ENCODE data around the gene NOL7.

- no peak for TF ChIP-seq CTCF (conservative IDR thresholded peaks at IDR 0.05; ENCODE audit: low read depth, low read length)
- no peak for TF ChIP-seq POLR2A (IDR thresholded peaks at IDR 0.05; ENCODE audit: low read depth, low read length)
- no peak for TF ChIP-seq MAZ (IDR thresholded peaks at IDR 0.05; ENCODE audit: borderline replicate concordance, low read depth, low read length)
- no peak for TF ChIP-seq CHD1 (IDR thresholded peaks at IDR 0.05; ENCODE audit: low read depth, low read length)
- TF ChIP-seq RFX5 (IDR thresholded peaks at IDR 0.05; ENCODE audit: low read depth, low read length): no peak
- no peak for TF ChIP-seq RCOR1 (IDR thresholded peaks at IDR 0.05; ENCODE audit: insufficient replicate concordance, low read length)
- TF ChIP-seq USF2 (IDR thresholded peaks at IDR 0.05; ENCODE audit: low read depth, low read length): no peak
- no peak for TF ChIP-seq RAD21 (IDR thresholded peaks at IDR 0.05; ENCODE audit: low read length)
- no peak for TF ChIP-seq NFE2L2 (IDR thresholded peaks at IDR 0.05; ENCODE audit: low read depth, low read length)
- no peak for TF ChIP-seq SMC3 (IDR thresholded peaks at IDR 0.05; ENCODE audit: low read depth, low read length)
- TF ChIP-seq BHLHE40 (IDR thresholded peaks at IDR 0.05; ENCODE audit: low read depth, low read length): no peak
- no peak for TF ChIP-seq FOS (IDR thresholded peaks at IDR 0.05; ENCODE audit: low read depth, low read length)
Measured at GRCh38 chr6:13605634-13606033, 9.5 kb upstream of the NOL7 start.

All from IMR-90 (cell line).